ENCODE data around the gene DZIP1L.
"Not testable (repeated sequence)": the region's sequence is repeated elsewhere in the genome, so short reads cannot be mapped to it uniquely, and the experiment has no call there.

DZIP1L gene

DNA sequence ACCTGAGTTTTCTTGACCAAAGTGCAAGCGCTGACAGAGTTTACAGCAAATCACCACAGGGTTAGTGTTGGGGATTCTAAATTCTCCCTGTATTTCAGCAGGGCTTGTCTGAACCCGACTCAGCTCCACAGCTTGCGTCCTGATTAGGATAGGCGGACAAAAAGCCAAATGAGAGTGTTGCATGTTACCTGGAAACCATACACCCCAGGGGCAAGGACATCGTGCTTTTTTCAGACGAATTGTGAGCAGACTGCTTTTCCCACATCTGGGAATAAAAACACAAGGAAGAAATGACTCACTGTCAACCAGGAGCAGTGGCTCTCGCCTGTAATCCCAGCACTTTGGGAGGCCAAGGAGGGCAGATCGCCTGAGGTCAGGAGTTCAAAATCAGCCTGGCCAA, 3.0 kb downstream of the DZIP1L start:
- DNase-seq = no peak

GRCh38 chr3:138105598-138105997, 9.8 kb downstream of the DZIP1L start:
- no peak for DNase-seq

DNA sequence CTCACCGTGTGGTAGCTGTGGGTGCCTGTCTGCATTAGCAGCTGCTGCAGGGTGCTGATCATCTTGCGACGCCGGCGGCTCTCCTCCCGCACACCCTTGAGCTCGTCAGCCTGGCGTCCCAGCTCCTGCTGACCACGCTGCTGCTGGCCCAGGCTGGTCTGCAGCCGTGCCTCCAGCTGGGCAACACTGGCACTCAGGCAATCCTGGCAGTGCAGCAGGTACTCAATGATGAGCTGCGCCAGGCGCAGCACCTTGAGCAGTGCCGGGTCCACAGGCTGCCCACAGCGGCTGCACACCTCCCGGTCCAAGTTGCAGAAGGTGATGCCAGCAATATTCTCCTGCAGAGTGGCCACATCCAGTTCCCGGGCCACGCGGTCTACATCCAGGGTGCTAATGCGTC, 11.9 kb downstream of the DZIP1L start:
- DNase-seq = no peak

DNA sequence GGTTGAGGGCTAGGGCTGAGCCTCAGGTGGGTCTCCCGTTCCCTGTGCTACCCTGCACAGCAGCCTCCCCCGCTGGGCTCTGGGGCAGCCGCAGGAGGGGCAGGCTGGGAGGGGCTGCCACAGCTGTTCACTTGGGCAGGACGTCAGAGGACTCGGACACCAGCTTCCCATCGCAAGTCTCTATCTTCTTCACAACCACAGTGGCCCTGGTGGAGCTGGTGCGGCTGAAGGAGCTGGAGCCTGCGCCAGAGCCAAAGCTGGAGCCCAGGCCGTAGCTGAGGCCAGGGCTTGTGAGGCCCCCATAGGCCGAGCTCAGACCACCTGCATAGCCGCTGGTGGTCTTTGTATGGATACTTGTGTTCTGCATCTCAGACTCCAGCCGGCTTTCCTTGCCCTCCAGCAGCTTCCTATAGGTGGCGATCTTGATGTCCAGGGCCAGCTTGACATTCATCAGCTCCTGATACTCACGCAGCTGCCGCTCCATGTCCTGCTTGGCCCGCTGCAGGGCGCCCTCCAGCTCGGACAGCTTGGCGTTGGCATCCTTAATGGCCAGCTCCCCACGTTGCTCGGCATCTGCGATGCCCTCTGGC, 14.0 kb downstream of the DZIP1L start:
- peak; percentile 8 for DNase-seq

DNA sequence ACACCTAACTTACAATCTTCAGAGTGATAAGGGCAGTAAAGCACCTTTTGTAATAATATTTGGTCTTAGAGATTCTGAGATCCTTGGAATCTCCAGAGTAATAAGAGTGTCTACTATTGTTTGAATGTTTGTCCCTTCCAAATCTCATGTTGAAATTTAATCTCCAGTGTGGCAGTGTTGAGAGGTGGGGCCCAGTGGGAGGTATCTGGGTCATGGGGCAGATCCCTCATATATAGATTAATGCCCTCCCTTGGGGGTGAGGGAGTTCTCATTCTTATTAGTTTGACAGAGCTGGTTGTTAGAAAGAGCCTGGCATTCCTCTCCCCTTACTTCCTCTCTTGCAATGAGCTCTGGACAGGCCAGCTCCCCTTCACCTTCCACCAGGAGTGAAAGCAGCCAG, 16.0 kb downstream of the DZIP1L start:
- no peak for DNase-seq

- no peak for DNase-seq
Observed at GRCh38 chr3:138097192-138098172, 17.9 kb downstream of the DZIP1L start.

DNA sequence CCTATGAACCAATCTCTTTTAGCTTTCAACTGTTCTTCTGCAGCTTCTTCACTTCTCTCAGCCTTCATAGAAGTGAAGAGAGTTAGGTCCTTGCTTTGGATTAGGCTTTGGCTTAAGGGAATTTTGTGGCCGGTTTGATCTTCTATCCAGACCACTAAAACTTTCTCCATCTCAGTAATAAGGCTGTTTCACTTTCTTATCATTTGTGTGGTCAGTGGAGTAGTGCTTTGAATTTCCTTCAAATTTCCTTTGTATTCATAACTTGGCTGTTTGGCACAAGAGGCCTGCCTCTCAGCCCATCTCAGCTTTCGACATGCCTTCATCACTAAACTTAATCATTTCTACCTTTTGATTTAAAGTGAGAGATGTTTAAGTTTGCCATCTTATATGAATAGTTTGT, 21.7 kb downstream of the DZIP1L start:
- DNase-seq = no peak

GRCh38 chr3:138092023-138092422, 23.4 kb downstream of the DZIP1L start:
- no peak for DNase-seq

DNA sequence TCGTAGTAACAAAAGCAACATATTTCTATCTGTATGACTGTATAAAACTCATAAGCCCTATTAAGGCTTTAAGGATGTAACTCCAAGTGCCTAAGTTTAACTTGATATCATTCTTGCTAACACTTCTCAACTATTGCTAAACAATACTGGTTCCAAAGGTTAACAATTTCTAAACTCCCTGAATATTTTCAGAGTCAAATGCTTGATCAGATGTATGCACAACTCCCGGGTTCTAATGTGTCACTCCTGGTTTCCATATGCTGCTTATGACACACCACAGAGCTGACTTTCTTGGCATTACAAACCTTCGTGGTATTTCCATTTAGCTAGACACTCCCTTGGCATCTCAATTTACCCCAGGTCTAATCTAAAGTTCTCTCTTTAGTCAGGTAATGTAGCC, 26.3 kb downstream of the DZIP1L start:
- no peak for DNase-seq

DNA sequence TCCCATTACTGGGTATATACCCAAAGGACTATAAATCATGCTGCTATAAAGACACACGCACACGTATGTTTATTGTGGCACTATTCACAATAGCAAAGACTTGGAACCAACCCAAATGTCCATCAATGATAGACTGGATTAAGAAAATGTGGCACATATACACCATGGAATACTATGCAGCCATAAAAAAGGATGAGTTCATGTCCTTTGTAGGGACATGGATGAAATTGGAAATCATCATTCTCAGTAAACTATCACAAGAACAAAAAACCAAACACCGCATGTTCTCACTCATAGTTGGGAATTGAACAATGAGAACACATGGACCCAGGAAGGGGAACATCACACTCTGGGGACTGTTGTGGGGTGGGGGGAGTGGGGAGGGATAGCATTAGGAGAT, 29.7 kb downstream of the DZIP1L start:
- not testable (repeated sequence) for DNase-seq

DNA sequence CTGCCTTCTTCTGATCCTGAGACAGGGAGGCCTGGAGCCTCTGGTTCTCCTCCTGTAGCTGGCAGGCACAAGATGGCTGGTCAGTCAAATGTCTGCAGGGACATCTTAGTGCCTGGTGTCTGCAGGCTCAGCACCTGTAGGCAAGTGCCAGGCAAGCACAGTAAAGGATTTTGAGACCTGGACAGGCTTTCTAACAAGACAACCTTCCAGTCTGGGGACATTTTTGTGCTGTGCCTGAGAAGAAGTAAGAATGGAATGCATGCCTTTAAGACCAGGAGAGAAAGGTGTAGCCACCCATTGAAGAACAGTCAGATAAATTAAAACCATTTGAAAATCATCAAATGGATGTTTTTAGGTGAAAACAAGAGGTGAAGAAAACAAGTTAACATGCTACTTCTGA, 31.2 kb downstream of the DZIP1L start:
- DNase-seq = no peak

GRCh38 chr3:138082992-138083386, 32.4 kb downstream of the DZIP1L start:
- DNase-seq = no peak

- DNase-seq = no peak
Observed at GRCh38 chr3:138082085-138082991, 33.1 kb downstream of the DZIP1L start.

- DNase-seq = no peak
Observed at GRCh38 chr3:138081371-138082084, 33.9 kb downstream of the DZIP1L start.

DNA sequence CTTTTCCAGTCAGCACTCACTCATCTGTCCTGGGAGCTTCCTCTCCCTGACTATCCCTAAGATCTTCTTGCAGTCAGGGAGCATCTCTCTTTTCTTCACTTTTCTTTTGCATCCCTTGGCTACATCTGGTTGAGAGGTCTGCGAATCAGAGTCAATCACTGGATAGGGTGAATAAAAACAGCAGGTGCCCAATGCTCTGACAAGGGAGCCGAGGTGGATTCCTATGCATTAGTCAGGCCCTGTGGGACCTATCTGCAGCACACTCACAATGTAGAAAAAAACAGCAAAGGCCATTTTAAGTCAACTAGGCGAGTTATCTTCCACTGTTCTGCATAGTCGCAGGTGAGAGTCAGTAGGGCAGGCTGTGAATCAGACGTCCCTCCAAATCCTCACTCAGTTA, 35.5 kb downstream of the DZIP1L start:
- DNase-seq = no peak

- DNase-seq = no peak
Observed at GRCh38 chr3:138078901-138079344, 36.5 kb downstream of the DZIP1L start.

DNA sequence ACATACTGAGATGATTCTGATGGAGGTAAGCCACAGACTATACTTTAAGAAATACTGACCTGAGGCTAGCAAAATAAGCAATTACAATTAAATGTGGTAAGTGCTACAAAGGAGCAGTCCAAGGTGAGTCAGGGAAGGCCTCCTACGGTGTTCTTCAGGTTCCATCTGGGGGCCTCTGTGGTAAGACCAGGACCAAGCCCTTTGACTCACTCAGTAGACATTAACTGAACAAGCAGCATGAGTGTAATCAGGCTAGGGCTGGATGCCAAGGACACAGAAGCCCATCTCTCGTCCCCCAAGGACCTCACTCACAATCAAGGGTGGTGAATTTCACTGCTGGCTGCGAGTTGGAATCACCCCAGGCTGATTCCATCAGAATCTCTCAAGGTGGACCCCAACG, 37.3 kb downstream of the DZIP1L start:
- no peak for DNase-seq

DNA sequence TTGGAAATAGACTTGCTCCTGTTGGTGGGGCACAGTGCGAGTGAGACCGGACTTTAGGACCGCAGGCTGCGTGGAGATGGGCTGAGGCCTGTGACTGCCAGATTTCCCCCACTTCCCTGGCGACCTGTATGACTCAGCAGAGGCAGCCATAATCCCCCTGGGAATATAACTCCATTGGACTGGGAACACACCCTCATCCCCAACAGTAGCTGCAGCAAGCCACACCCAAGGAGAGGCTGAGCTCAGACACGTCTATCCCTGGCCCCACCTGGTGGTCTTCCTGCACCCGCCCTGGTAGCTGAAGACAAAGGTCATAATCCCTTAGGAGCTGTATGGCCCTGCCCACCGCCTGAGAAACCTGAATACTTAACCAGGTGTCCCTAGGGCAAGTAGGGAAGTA, 42.6 kb downstream of the DZIP1L start:
- DNase-seq = no peak

DNA sequence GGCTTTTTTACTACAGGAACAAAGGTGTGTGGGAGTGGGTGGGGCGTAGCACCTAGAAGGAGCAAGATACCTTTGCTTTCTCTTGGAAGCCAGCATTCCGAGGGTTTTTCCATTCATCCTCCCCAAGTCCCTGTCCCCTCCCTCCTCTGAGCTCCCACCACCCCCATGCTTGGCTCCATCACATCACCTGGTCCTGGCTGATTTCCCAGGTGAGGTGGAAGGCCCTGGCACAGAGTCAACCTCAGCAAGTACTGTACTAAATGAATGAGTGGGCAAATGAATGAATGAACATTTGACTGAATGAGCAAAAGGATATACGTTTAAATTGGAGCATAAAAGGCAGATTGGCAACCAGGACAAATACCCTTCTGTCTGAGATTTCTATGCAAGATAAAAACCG, 45.4 kb downstream of the DZIP1L start:
- no peak for DNase-seq

GRCh38 chr3:138068579-138069174, 46.7 kb downstream of the DZIP1L start:
- peak; percentile 44 for DNase-seq

GRCh38 chr3:138068046-138068445, 47.4 kb downstream of the DZIP1L start:
- DNase-seq = no peak

GRCh38 chr3:138066972-138067371, 48.4 kb downstream of the DZIP1L start:
- DNase-seq = no peak

Measured in NCI-H526 treated with DMSO at 0.1 percent for 48 hours (cell line).